Spinal cord (tissue), 10 donors: ENCODE data around the gene MUC13. TPM values are rescaled to one million over a fixed set of nuclear protein-coding genes. Genes with fewer than 3 reads are reported as not detected.

Source experiments
- DNase-seq, 6 donors: peaks; one replicate each; pipeline versions ENCODE4 v3.0.0 to v3.0.0-alpha.2; 2013 to 2015; ENCODE audit warnings: low spot score in 6 of 6, low read depth in 4 of 6
- H3K27ac ChIP-seq: one replicate; pipeline ENCODE4 v1.5.1; 2013; ENCODE audit warnings: low read depth, low read length, control low read depth
- H3K27me3 ChIP-seq: one replicate; pipeline ENCODE4 v1.6.1; 2013; ENCODE audit warnings: low read length; ENCODE audit not compliant: control insufficient read depth, insufficient read depth
- H3K36me3 ChIP-seq: one replicate; pipeline ENCODE4 v1.6.1; 2013; ENCODE audit warnings: low read length; ENCODE audit not compliant: control insufficient read depth, insufficient read depth
- H3K4me1 ChIP-seq: one replicate; pipeline ENCODE4 v1.6.1; 2013; ENCODE audit warnings: low read length; ENCODE audit not compliant: control insufficient read depth, insufficient read depth
- H3K4me3 ChIP-seq: one replicate; pipeline ENCODE4 v1.5.1; 2013; ENCODE audit warnings: low read depth, low read length, control low read depth
- H3K9me3 ChIP-seq: one replicate; pipeline ENCODE4 v1.6.1; 2013; ENCODE audit warnings: low read length; ENCODE audit not compliant: control insufficient read depth, insufficient read depth
- WGBS: methylation state at CpG from one replicate; pipeline ENCODE4 v1.1.5; 2013; ENCODE audit warnings: missing lambda C conversion rate; ENCODE audit not compliant: insufficient coverage; 5-methylcytosine and 5-hydroxymethylcytosine counted together
- polyA plus RNA-seq, 2 donors: library from polyadenylated mRNA; unstranded; fragments of 120-200 nt; gene quantifications; one replicate each; pipeline ENCODE4 v1.2.1, GENCODE V29; 2013; ENCODE audit not compliant: insufficient read length in 2 of 2
- total RNA-seq, 2 donors: library from RNA; depleted of rRNA in 1 of 2; stranded (reverse); fragments of 120-200 nt in 1 of 2; fragments of >200 nt in 1 of 2; gene quantifications; one replicate each; pipeline versions ENCODE4 v1.2.3 to v1.2.4, GENCODE V29; 2013 to 2014
- donor health status: healthy.

Gene MUC13
- total and polyA plus RNA-seq, 4 donors: 0.06 TPM; not detected in 3

DNA sequence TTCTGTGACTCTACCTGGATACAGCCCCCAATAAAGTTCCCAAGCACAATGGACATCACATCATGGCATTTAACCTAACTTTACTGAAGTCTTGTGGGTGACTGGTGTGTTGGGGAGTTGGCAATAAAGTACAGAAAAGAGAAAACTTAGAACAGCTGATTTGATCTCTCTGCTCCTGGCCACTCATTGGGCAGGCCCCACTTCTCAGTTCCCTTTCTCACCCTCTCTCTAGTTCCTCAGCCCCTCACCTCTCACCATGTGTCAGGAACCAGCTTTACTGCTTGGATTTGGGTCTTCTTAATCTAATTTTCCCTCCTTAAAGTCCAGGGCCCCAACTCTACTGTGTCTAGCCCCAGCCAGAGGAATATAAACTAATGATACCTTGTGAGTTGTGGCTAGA lies 713 bp upstream of the MUC13 start:
- H3K36me3 ChIP-seq: no peaks in the 10 kb centered on the region
- no peak for DNase-seq
- no peak overlapping the region for H3K27ac ChIP-seq
- H3K9me3 ChIP-seq: no peaks in the 10 kb centered on the region
- H3K4me1 ChIP-seq: no peaks in the 10 kb centered on the region
- H3K27me3 ChIP-seq: no peaks in the 10 kb centered on the region
- no peak overlapping the region for H3K4me3 ChIP-seq

DNA sequence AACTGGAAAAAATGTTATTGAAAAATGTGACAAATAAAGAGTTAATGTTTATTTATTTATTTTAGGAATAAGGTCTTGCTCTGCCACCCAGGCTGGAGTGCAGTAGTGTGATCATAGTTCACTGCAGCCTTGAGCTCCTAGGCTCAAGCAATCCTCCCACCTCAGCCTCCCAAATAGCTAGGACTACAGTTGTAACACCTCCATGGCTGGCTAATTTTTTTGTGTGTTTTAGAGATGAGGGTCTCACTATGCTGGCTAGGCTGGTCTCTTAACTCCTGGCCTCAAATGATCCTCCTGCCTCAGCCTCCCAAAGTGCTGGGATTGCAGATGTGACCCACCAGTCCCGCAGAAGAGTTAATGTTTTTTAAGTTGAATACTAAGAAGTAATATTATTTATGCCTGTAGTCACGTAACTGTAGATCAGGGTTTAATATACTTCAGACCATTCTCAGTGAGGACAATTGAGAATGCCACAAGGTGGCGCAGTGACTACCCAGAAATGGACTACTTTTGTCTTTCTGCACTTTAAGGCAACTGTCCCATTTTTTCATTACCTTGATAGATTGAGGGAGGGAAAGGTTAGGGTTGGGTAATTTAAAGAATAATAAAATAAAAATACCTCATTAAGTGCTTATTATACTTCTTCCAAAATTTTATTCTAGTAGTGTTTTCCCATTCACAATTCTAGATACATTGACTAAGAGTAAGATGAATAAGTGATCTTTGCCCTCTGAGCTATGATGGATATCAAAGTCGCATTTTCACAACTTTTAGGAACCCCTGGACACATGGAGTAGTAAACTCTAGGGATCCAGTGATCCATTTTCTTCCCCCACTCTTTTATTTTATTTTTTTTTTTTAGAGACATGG lies 6.0 kb downstream of the MUC13 start:
- Histone ChIP-seq H3K9me3 (no peaks in the 10 kb centered on the region), H3K27ac (no peak overlapping the region), H3K4me3 (no peak overlapping the region), H3K36me3 (no peaks in the 10 kb centered on the region), H3K4me1 (no peaks in the 10 kb centered on the region), H3K27me3 (no peaks in the 10 kb centered on the region)
- peak in 5 of 6 donors; percentile 4 to 70 (median 9) for DNase-seq
- no CpG with 5 or more reads among the region's 4 CpGs for WGBS

DNA sequence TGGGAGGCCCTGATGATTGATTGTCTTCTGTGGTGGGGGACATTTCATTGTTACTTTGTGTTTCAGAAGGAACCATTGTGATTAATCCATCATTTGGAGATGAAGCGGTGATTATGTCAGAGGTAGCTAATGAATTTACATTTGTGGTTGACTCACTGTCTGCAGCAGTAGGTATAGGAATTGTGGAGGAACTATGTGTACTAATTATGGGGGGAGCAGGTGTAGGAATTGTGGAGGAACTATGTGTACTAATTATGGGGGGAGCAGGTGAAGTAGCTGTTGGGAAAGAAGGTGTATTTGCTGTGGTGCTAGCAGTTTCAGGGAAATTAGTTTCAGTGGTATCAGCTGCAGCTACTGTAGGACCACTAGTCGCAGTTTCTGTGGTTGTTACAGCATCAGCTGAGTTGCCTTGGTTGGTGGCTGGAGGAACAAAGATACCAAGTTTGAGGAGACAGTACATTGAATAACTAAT lies 6.9 kb downstream of the MUC13 start:
- 100% methylated on average over 1 of the region's 2 CpGs for WGBS
- H3K27me3 ChIP-seq: no peaks in the 10 kb centered on the region
- no peaks in the 10 kb centered on the region for H3K9me3 ChIP-seq
- no peak overlapping the region for H3K4me3 ChIP-seq
- no peaks in the 10 kb centered on the region for H3K36me3 ChIP-seq
- H3K27ac ChIP-seq: no peak overlapping the region
- no peak for DNase-seq
- H3K4me1 ChIP-seq: no peaks in the 10 kb centered on the region

DNA sequence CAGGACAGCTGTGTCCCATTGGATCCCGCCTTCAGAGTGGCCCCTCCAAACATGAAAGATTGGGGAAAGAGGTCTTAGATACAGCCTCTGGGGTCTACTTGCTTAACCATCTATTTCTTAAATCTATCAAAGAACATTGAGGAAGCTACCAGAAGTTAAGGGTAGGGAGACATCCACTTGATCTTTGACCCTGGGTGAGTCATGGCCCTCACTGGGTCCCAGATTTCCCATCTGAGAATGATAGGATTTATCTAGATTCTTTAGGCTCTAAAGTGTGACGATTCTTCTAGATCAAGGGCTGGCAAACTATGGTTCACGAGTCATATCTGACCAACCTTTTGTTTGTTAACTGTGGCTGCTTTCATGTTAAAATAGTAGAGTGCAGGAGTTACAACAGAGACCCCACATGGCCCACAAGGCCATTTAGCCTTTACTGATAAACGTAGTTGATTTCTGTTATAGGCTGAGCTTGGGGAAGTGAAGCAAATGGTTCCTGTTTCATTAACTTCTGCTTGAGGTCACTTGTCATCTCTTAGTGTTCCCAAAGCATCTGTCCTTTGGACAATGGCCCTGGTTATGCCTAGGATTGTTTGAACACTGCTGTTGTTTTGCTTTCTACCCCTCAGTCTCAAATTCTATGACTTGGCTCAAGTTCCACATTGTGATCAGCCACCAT lies 8.0 kb downstream of the MUC13 start:
- Histone ChIP-seq H3K36me3 (no peaks in the 10 kb centered on the region), H3K27ac (no peak overlapping the region), H3K9me3 (no peaks in the 10 kb centered on the region), H3K4me3 (no peak overlapping the region), H3K27me3 (no peaks in the 10 kb centered on the region), H3K4me1 (no peaks in the 10 kb centered on the region)
- WGBS: 80% methylated on average over 1 of the region's 4 CpGs
- no peak for DNase-seq

DNA sequence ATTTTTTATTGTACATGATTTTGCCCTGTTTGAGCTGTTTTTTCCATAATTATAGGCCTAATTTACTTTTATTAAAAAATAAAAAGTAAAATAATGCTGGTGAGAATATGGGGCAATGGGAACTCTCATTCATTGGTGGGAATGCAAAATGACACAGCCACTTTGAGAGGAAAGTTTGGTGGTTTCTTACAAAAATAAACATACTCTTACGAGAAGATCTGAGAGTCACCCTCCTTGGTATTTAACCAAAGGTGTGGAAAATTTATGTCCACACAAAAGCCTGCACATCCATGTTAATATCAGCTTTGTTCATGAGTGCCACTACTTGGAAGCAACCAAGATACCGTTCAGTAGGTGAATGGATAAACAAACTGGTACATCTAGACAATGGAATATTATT lies 9.8 kb downstream of the MUC13 start:
- 100% methylated on average over 1 of the region's 2 CpGs for WGBS
- H3K4me3 ChIP-seq: no peak overlapping the region
- H3K4me1 ChIP-seq: no peaks in the 10 kb centered on the region

DNA sequence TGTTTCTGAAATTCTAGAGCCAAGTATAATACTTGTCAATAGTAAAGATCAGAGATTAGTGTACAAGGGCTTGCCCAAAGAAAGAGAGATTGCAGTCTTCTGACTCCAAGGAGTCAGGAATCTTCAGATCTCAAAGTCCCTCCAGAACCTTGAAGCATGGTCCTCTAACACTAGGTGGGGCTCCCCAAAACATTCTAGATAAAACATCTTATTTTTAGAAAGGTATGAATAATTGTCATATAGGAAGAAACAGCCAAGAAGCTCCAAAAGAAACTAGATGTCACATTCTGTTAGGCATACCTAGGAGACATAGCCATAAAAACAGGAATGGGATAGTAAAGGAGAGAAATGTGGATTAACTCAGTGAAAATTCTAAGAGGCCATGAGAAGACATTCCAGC lies 10.7 kb downstream of the MUC13 start:
- Histone ChIP-seq H3K27ac (no peak overlapping the region), H3K4me3 (no peak overlapping the region), H3K9me3 (no peaks in the 10 kb centered on the region), H3K36me3 (no peaks in the 10 kb centered on the region), H3K4me1 (no peaks in the 10 kb centered on the region), H3K27me3 (no peaks in the 10 kb centered on the region)
- no peak for DNase-seq

More for the DNA sequence above, 9.8 kb downstream of the MUC13 start:
- no peak overlapping the region for H3K27ac ChIP-seq
- DNase-seq: no peak
- H3K9me3 ChIP-seq: no peaks in the 10 kb centered on the region
- H3K27me3 ChIP-seq: no peaks in the 10 kb centered on the region
- no peaks in the 10 kb centered on the region for H3K36me3 ChIP-seq

DNA sequence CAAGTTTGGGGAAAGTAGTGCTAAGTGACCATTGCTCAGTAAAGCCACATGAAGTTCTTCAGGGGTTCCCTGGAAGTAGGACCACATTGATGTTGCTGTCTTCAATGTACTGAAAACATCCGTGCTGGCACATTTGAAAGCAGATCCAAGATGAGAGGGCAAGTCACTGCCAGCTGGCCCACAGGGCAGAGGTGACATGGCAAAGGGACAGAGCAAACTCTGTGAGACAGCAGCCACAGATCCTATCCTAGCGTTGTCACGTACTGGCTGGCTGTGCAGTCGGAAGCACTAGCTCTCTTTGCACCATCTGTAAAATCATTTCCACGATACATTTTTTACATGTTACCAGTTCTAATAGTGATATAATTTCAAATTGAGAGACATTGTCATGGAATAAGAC lies 13.8 kb downstream of the MUC13 start:
- Histone ChIP-seq H3K9me3 (no peaks in the 10 kb centered on the region), H3K4me3 (no peak overlapping the region), H3K4me1 (peaks cover 3% of the 10 kb centered on the region), H3K27ac (no peak overlapping the region), H3K36me3 (no peaks in the 10 kb centered on the region), H3K27me3 (no peaks in the 10 kb centered on the region)
- DNase-seq: peak in 1 of 6 donors; percentile 7
- 69% methylated on average over 1 of the region's 5 CpGs for WGBS

DNA sequence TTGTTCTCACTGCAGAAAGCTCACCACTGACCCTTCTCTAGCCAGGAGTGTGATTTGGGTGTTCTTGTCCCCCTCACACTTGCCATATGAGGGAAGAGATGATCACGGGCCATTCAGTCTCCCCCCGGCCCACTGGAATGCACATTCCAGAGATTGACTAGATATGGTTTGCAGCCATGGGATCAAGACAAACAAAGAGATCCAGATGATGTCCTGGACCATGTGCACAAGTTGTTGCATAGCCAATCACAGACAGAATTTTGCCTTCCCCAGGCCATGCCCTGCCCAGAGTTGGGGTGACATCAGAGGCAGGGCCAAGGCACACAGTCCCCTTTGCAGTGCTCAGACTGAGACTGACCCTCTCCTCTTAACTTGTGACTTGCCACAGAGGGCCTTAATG lies 14.8 kb downstream of the MUC13 start:
- Histone ChIP-seq H3K36me3 (no peaks in the 10 kb centered on the region), H3K27ac (no peak overlapping the region), H3K9me3 (no peaks in the 10 kb centered on the region), H3K4me1 (peaks cover 3% of the 10 kb centered on the region), H3K27me3 (no peaks in the 10 kb centered on the region), H3K4me3 (no peak overlapping the region)
- DNase-seq: no peak
- 85% methylated on average over 2 of the region's 2 CpGs for WGBS

DNA sequence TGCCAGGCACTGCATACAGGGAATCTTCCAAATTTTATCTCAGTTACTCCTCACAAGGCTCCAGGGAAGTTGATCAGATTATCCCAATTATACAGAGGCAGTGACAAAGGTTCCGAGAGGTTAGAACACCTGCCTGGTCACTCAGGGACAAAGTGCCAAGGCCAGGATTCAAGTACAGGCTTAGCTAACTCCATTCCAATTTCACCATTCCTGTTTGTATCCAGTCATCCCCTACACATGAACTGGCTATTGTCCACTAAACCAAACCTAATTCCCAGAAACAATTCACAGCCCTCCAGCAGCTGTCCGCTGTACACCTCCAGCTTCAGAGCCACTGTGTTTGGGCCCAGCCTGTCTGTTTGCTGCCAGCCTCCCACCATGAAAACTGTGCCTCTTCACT lies 16.0 kb downstream of the MUC13 start:
- no peak for DNase-seq
- Histone ChIP-seq H3K36me3 (no peaks in the 10 kb centered on the region), H3K27ac (no peak overlapping the region), H3K4me1 (peaks cover 3% of the 10 kb centered on the region), H3K4me3 (no peak overlapping the region), H3K27me3 (no peaks in the 10 kb centered on the region), H3K9me3 (no peaks in the 10 kb centered on the region)
- WGBS: 91% methylated on average over 2 of the region's 2 CpGs
